A673 (cell line): ENCODE measurements around the gene CDRT4. TPM values are rescaled to one million over a fixed set of nuclear protein-coding genes. Genes with fewer than 3 reads are reported as not detected.

ENCODE experiments used
- BruUV-seq: library from RNA; stranded (reverse); fragments of 400-500 nt; replicated peaks from 2 replicates; lab custom pipeline; 2021; lab: Mats Ljungman, UMichigan
- CTCF ChIA-PET: fragments of 300-600 bp; sonication (Branson Sonifier 250); formaldehyde crosslinking; loops from one replicate; lab custom pipeline; 2022; ENCODE audit warnings: antibody characterized with exemption; lab: Charles Lee
- POLR2A ChIA-PET: fragments of 300-600 bp; sonication (Branson Sonifier 250); formaldehyde crosslinking; loops from one replicate; lab custom pipeline; 2022; ENCODE audit warnings: antibody characterized with exemption; ENCODE audit not compliant: low non-redundant PET; lab: Charles Lee
- DNase-seq: peaks from one replicate; pipeline ENCODE4 v3.0.0-alpha.2; 2015; ENCODE audit warnings: low spot score
- H3K27ac ChIP-seq: fragments of 200-600 bp; sonication (generic); 2 replicates; pipeline ENCODE4 v1.5.1; 2016; ENCODE audit warnings: mixed run types, low read depth, mild to moderate bottlenecking, mixed read lengths, antibody characterized with exemption, low read length; ENCODE audit not compliant: poor library complexity, severe bottlenecking
- H3K27me3 ChIP-seq: fragments of 200-600 bp; sonication (generic); replicated peaks from 2 replicates; pipeline ENCODE4 v1.6.1; 2017; ENCODE audit warnings: mixed run types, low read depth, mild to moderate bottlenecking, mixed read lengths, antibody characterized with exemption, low read length; ENCODE audit not compliant: insufficient read depth, poor library complexity
- H3K36me3 ChIP-seq: fragments of 200-600 bp; sonication (generic); 2 replicates; pipeline ENCODE4 v1.6.1; 2016; ENCODE audit warnings: mixed run types, mild to moderate bottlenecking, mixed read lengths, antibody characterized with exemption, low read length; ENCODE audit not compliant: insufficient read depth, poor library complexity, severe bottlenecking
- H3K4me1 ChIP-seq: fragments of 200-600 bp; sonication (generic); 2 replicates; pipeline ENCODE4 v1.6.1; 2017; ENCODE audit warnings: mixed run types, mild to moderate bottlenecking, mixed read lengths, antibody characterized with exemption, low read length; ENCODE audit not compliant: insufficient read depth, poor library complexity, severe bottlenecking
- H3K4me3 ChIP-seq: fragments of 200-600 bp; sonication (generic); 2 replicates; pipeline ENCODE4 v1.5.1; 2016; ENCODE audit warnings: low read depth, mixed run types, mild to moderate bottlenecking, mixed read lengths, low read length; ENCODE audit not compliant: poor library complexity, severe bottlenecking
- H3K9me3 ChIP-seq: fragments of 200-600 bp; sonication (generic); 2 replicates; pipeline ENCODE4 v1.6.1; 2016; ENCODE audit warnings: mixed run types, low read depth, mild to moderate bottlenecking, mixed read lengths, antibody characterized with exemption, low read length; ENCODE audit not compliant: poor library complexity, severe bottlenecking
- EZH2 ChIP-seq: fragments of 200-600 bp; sonication (generic); IDR thresholded peaks from 2 replicates; pipeline ENCODE4 v1.6.1; 2017; ENCODE audit warnings: borderline replicate concordance, low read depth, mild to moderate bottlenecking, mixed read lengths, antibody characterized with exemption, low read length; ENCODE audit not compliant: poor library complexity, severe bottlenecking
- intact Hi-C: fragments of 100-400 bp; cut with micrococcal nuclease; formaldehyde crosslinking; loops from one replicate; pipeline ENCODE4 v1.10.0; 2022; ENCODE audit not compliant: unreplicated experiment
- total RNA-seq: library from RNA; stranded (reverse); gene quantifications from 2 replicates; pipeline ENCODE4 v1.2.3, GENCODE V29; 2021
- TF ChIP-seq, protein P1 (sequence below): fragments of 300-800, 200-600 bp; sonication (generic); conservative IDR thresholded peaks from 2 replicates; pipeline ENCODE4 v1.5.1; 2017; ENCODE audit warnings: low read depth, mild to moderate bottlenecking, antibody characterized with exemption, low read length, moderate library complexity, mixed read lengths

Gene CDRT4
- total RNA-seq, 1 experiment from 2014 or later: 0.62 TPM

DNA sequence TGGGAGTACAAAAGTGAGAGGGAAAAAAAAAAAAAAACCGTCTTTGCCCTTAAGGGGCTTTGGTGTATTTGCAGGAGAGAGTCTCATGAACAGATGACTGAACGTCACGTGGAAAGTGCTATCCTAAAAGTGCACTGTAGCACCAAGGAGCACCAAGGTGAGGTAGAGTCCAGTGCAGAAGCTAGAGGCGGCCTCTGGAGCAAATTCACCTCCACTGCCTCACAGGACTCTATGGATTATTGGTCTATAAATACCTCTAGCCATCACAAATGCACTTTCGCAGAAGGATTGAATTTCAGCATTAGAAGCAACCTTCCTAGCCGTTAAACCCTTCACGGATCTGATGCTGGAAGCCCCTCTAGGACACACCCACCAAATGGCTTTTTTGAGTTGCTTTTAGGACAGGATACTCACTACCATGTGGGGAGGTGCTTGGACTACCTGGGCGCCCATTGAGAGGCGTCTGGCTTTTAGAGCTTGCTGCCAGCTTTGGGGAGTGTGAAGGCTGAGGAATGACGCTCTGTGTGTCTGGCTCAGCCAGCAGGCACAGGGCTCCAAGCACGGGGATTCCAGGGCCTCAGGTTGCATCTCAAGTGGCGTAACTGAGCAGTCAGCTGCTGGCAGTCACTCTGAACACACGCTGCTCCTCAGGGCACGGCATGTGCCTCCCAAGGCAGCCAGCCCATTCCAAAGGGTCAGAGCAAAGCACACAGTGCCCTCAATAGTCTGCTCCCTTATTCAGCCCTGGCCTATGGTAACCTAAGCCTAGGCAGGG, 52.7 kb downstream of the CDRT4 start:
- H3K4me3 ChIP-seq: no peak overlapping the region
- TF ChIP-seq, protein P1, sequence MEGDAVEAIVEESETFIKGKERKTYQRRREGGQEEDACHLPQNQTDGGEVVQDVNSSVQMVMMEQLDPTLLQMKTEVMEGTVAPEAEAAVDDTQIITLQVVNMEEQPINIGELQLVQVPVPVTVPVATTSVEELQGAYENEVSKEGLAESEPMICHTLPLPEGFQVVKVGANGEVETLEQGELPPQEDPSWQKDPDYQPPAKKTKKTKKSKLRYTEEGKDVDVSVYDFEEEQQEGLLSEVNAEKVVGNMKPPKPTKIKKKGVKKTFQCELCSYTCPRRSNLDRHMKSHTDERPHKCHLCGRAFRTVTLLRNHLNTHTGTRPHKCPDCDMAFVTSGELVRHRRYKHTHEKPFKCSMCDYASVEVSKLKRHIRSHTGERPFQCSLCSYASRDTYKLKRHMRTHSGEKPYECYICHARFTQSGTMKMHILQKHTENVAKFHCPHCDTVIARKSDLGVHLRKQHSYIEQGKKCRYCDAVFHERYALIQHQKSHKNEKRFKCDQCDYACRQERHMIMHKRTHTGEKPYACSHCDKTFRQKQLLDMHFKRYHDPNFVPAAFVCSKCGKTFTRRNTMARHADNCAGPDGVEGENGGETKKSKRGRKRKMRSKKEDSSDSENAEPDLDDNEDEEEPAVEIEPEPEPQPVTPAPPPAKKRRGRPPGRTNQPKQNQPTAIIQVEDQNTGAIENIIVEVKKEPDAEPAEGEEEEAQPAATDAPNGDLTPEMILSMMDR: no peak
- no peak for TF ChIP-seq EZH2
- H3K4me1 ChIP-seq: no peaks in the 10 kb centered on the region
- H3K27ac ChIP-seq: no peak overlapping the region
- CTCF ChIA-PET: no interaction called here
- H3K27me3 ChIP-seq: no peaks in the 10 kb centered on the region
- no peak for DNase-seq
- no peaks in the 10 kb centered on the region for H3K36me3 ChIP-seq
- no TSS peak for BruUV-seq
- POLR2A ChIA-PET: no interaction called here
- intact Hi-C loops: no loop called here
- H3K9me3 ChIP-seq: no peaks in the 10 kb centered on the region

DNA sequence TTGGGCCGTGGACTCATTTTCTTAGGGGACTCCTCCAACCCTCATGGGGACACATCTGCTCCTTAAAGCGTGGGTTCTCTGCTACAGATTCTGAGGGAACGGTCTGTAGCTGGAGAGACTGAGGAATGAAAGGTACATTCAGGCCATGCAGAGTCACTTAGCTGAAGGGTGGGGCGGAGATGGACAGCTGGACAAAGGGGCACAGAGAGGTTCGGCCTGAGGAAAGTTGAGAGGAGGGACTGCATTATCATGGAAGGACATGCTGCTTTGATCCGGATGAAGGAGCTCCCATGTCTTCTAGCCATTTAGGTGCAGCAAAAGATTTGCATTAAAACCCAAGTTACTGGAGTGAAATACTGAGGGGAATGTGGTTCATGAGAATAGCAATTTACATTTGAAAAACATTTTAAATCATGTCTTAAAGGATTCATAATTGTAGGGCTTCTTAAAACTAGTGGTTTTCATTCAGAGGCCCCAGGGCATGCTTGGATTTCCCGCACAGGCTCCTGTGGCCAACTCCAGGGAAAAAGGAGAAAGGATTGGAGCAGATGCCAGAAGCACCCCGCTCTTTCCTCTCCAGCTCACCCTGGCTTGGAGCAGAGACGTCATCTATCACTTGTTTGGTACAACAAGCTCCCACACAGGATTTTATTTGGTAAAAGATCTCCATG, 54.2 kb downstream of the CDRT4 start:
- ChIA-PET CTCF (no interaction called here), POLR2A (no interaction called here)
- H3K36me3 ChIP-seq: no peaks in the 10 kb centered on the region
- H3K4me3 ChIP-seq: no peak overlapping the region
- DNase-seq: no peak
- no peaks in the 10 kb centered on the region for H3K27me3 ChIP-seq
- no peak overlapping the region for H3K27ac ChIP-seq
- no peaks in the 10 kb centered on the region for H3K9me3 ChIP-seq
- TF ChIP-seq, protein P1: no peak
- no peak for TF ChIP-seq EZH2
- H3K4me1 ChIP-seq: no peaks in the 10 kb centered on the region
- intact Hi-C loops: no loop called here
- no TSS peak for BruUV-seq

DNA sequence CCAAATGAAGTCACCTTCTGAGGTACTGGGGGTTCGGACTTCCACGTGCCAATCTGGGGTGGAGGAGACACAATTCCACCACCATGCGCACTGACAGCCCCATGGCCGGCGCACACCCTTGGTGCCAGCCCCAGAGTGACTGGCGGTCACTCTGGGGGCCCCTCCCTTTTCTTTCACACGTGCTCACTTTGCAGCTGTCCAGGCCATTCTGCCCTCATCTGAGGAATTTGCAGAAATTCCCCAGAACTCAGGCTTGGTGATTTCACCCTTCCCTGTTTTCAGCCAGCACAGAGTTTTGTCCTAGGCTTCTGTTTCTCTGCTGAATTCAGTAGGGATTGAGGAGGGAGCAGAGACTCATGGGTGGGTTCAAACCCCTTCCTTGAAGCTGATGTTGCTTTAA, 54.8 kb downstream of the CDRT4 start:
- Histone ChIP-seq H3K27ac (no peak overlapping the region), H3K4me3 (no peak overlapping the region), H3K27me3 (no peaks in the 10 kb centered on the region), H3K9me3 (no peaks in the 10 kb centered on the region), H3K36me3 (no peaks in the 10 kb centered on the region), H3K4me1 (no peaks in the 10 kb centered on the region)
- intact Hi-C loops: no loop called here
- ChIA-PET CTCF (no interaction called here), POLR2A (no interaction called here)
- no TSS peak for BruUV-seq
- DNase-seq: no peak
- no peak for TF ChIP-seq EZH2
- TF ChIP-seq, protein P1: no peak
